Activated T-cell treated with anti-CD3 and anti-CD28 coated beads, Interleukin-2, amount 50 U/mL, for 24 hours (primary cell): ENCODE data around the gene FBXO11.
"Not testable (repeated sequence)": the region's sequence is repeated elsewhere in the genome, so short reads cannot be mapped to it uniquely, and the experiment has no call there.

Experiments
- DNase-seq: peaks from one replicate; pipeline ENCODE4 v3.0.0-alpha.2; 2020
- H3K27ac Mint-ChIP-seq: 2 replicates; pipeline ENCODE4 v1.8.0; 2020; ENCODE audit warnings: mild to moderate bottlenecking, mixed read lengths
- H3K27me3 Mint-ChIP-seq: 2 replicates; pipeline ENCODE4 v1.8.0; 2020; ENCODE audit warnings: mixed read lengths
- H3K36me3 Mint-ChIP-seq: 2 replicates; pipeline ENCODE4 v1.8.0; 2020; ENCODE audit warnings: low read depth, mixed read lengths
- H3K4me1 Mint-ChIP-seq: 2 replicates; pipeline ENCODE4 v1.8.0; 2020; ENCODE audit warnings: low read depth, mixed read lengths
- H3K4me3 Mint-ChIP-seq: 2 replicates; pipeline ENCODE4 v1.8.0; 2020; ENCODE audit warnings: mild to moderate bottlenecking, moderate library complexity, mixed read lengths
- H3K9me3 Mint-ChIP-seq: 2 replicates; pipeline ENCODE4 v1.8.0; 2020; ENCODE audit warnings: mixed read lengths

FBXO11 gene

GRCh38 chr2:47888581-47889280, 17.6 kb downstream of the FBXO11 start:
- peak overlapping the region; percentile 75 for H3K27ac Mint-ChIP-seq
- peaks cover 49% of the 10 kb centered on the region for H3K36me3 Mint-ChIP-seq
- no peak overlapping the region for H3K4me3 Mint-ChIP-seq
- H3K27me3 Mint-ChIP-seq: no peaks in the 10 kb centered on the region
- H3K9me3 Mint-ChIP-seq: no peaks in the 10 kb centered on the region
- no peak for DNase-seq
- H3K4me1 Mint-ChIP-seq: peaks cover 75% of the 10 kb centered on the region

- Mint-ChIP-seq H3K27me3 (no peaks in the 10 kb centered on the region), H3K4me1 (peaks cover 67% of the 10 kb centered on the region), H3K27ac (peak overlapping the region; percentile 33), H3K36me3 (peaks cover 42% of the 10 kb centered on the region), H3K4me3 (no peak overlapping the region), H3K9me3 (peaks cover under 1% of the 10 kb centered on the region)
- no peak for DNase-seq
These were observed 29.4 kb downstream of the FBXO11 start for GRCh38 chr2:47876912-47877311.

- H3K9me3 Mint-ChIP-seq: no peaks in the 10 kb centered on the region
- peaks cover 84% of the 10 kb centered on the region for H3K4me1 Mint-ChIP-seq
- no peaks in the 10 kb centered on the region for H3K27me3 Mint-ChIP-seq
- H3K27ac Mint-ChIP-seq: peak overlapping the region; percentile 12
- H3K36me3 Mint-ChIP-seq: peaks cover 64% of the 10 kb centered on the region
- H3K4me3 Mint-ChIP-seq: no peak overlapping the region
- no peak for DNase-seq
These were observed 33.4 kb downstream of the FBXO11 start for GRCh38 chr2:47872941-47873340.

GRCh38 chr2:47870641-47871540, 35.4 kb downstream of the FBXO11 start:
- Mint-ChIP-seq H3K36me3 (peaks cover 57% of the 10 kb centered on the region), H3K9me3 (no peaks in the 10 kb centered on the region), H3K27me3 (no peaks in the 10 kb centered on the region), H3K4me3 (no peak overlapping the region), H3K27ac (peak overlapping the region; percentile 77), H3K4me1 (peaks cover 85% of the 10 kb centered on the region)
- DNase-seq: no peak

- no peaks in the 10 kb centered on the region for H3K9me3 Mint-ChIP-seq
- peaks cover 62% of the 10 kb centered on the region for H3K36me3 Mint-ChIP-seq
- peak overlapping the region; percentile 77 for H3K27ac Mint-ChIP-seq
- no peak overlapping the region for H3K4me3 Mint-ChIP-seq
- H3K4me1 Mint-ChIP-seq: peaks cover 88% of the 10 kb centered on the region
- no peak for DNase-seq
- no peaks in the 10 kb centered on the region for H3K27me3 Mint-ChIP-seq
These were observed 36.3 kb downstream of the FBXO11 start for GRCh38 chr2:47869859-47870595.

DNA sequence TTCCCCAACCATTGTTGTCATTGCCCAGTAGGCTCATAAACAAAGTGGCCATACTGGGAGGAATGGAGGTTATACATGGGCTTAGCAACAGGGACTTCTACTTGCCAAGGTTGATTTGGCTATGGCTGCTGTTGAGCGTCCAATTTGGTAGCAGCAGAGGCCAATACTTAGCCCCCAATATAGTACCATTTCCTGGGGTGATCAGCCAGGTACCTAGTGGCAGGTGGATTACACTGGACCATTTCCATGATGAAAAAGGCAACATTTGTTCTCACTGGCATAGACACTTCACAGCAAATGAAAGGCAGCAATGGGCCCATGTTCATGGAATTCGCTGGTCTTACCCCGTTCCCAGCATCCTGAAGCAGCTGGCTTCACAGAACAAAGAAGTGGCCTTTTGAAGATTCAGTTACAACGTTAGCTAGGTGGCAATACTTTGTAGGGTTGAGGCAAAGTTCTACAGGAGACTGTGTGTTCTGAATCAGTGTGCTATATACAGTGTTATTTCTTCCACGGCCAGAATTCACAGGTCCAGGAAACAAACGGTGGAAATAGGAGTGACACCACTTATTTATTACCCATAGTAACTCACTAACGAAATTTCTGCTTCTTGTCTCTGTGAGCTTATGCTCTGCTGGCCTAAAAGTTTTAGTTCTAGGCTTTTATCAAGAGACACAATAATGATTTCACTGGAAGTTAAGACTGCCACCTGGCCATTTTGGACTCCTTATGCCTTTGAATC, 37.5 kb downstream of the FBXO11 start:
- no peak for DNase-seq
- H3K27me3 Mint-ChIP-seq: no peaks in the 10 kb centered on the region
- H3K9me3 Mint-ChIP-seq: no peaks in the 10 kb centered on the region
- H3K4me3 Mint-ChIP-seq: no peak overlapping the region
- H3K27ac Mint-ChIP-seq: peak overlapping the region; percentile 77
- H3K4me1 Mint-ChIP-seq: peaks cover 92% of the 10 kb centered on the region
- H3K36me3 Mint-ChIP-seq: peaks cover 61% of the 10 kb centered on the region

DNA sequence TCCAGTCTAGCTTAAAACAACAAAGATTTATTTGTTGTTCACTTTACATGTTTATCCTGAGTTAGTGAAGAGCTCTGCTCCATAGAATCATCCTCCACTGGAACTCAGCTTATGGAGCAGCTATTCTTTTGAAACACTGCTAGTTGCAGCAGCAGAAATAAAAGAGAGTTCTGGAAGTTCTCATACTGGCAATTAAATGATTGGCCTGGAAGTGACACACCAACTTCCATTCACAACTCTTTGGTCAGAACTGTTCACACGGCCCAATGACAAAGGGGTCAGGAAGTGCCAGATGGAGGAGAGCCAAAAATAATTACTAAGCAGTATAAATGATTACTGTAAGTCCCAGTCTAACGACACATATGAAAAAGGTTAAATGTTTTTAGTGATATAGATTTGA, 39.1 kb downstream of the FBXO11 start:
- Mint-ChIP-seq H3K27ac (peak overlapping the region; percentile 77), H3K9me3 (no peaks in the 10 kb centered on the region), H3K36me3 (peaks cover 51% of the 10 kb centered on the region), H3K4me1 (peaks cover 88% of the 10 kb centered on the region), H3K4me3 (no peak overlapping the region), H3K27me3 (no peaks in the 10 kb centered on the region)
- DNase-seq: no peak

- Mint-ChIP-seq H3K27ac (peak overlapping the region; percentile 71), H3K27me3 (no peaks in the 10 kb centered on the region), H3K36me3 (peaks cover 32% of the 10 kb centered on the region), H3K4me3 (no peak overlapping the region), H3K4me1 (peaks cover 76% of the 10 kb centered on the region), H3K9me3 (no peaks in the 10 kb centered on the region)
- DNase-seq: no peak
These were observed 41.7 kb downstream of the FBXO11 start for GRCh38 chr2:47864566-47864965.

DNA sequence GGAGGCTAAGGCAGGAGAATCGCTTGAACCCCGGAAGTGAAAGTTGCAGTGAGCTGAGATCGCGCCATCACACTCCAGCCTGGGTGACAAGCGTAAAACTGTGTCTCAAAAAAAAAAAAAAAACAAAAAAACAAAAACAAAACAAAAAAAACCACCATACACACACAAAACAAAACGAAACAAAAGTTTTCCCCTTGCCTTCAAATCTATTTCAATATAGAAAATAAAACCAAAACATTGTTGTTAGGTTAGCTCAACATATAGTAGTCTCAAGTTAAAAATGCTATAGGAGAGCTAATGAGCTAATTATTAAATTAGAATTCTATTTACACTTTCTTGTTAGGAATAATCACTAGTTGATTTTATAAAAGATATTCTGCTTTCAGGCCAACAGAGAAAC, 43.3 kb downstream of the FBXO11 start:
- Mint-ChIP-seq H3K4me3 (no peak overlapping the region), H3K36me3 (peaks cover 16% of the 10 kb centered on the region), H3K4me1 (peaks cover 65% of the 10 kb centered on the region), H3K27me3 (no peaks in the 10 kb centered on the region), H3K9me3 (no peaks in the 10 kb centered on the region), H3K27ac (peak overlapping the region; percentile 61)
- no peak for DNase-seq

DNA sequence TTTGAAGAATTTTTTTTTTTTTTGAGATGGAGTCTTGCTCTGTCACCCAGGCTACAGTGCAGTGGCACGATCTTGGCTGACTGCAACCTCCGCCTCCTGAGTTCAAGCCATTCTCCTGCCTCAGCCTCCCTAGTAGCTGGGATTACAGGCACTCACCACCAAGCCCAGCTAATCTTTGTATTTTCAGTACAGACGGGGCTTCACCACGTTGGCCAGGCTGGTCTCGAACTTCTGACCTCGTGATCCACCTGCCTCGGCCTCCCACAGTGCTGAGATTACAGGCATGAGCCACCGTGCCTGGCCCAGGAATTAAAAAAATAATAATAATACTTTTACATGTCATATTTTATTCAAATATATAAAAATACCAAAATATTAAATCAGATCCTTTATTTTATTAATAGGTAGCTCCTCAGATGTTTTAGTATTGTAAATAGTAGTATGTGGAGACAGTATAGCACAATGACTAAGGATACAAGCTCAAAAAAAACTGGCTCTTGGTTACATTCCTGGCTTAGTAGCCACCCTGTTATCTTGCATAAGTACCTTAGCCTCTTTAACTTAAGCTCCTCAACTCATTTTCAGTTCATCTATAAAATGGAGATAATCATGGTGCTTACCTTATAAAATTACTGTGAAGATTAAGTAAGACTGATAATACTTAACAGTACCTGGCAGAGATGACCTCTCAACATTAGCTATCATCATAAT, 53.1 kb downstream of the FBXO11 start:
- Mint-ChIP-seq H3K4me1 (peaks cover 66% of the 10 kb centered on the region), H3K36me3 (peaks cover 19% of the 10 kb centered on the region)
- H3K27me3 Mint-ChIP-seq, H3K9me3 Mint-ChIP-seq, DNase-seq, H3K27ac Mint-ChIP-seq, H3K4me3 Mint-ChIP-seq: not testable (repeated sequence)

- Mint-ChIP-seq H3K4me3 (no peak overlapping the region), H3K27me3 (no peaks in the 10 kb centered on the region), H3K4me1 (peaks cover 51% of the 10 kb centered on the region), H3K27ac (peak overlapping the region; percentile 44), H3K36me3 (peaks cover 12% of the 10 kb centered on the region), H3K9me3 (no peaks in the 10 kb centered on the region)
- no peak for DNase-seq
These were observed 56.1 kb downstream of the FBXO11 start for GRCh38 chr2:47850198-47850597.

- H3K9me3 Mint-ChIP-seq: no peaks in the 10 kb centered on the region
- peak overlapping the region; percentile 14 for H3K27ac Mint-ChIP-seq
- H3K4me3 Mint-ChIP-seq: no peak overlapping the region
- DNase-seq: no peak
- H3K27me3 Mint-ChIP-seq: no peaks in the 10 kb centered on the region
- peaks cover 12% of the 10 kb centered on the region for H3K36me3 Mint-ChIP-seq
- H3K4me1 Mint-ChIP-seq: peaks cover 56% of the 10 kb centered on the region
These were observed 56.9 kb downstream of the FBXO11 start for GRCh38 chr2:47849368-47849767.

DNA sequence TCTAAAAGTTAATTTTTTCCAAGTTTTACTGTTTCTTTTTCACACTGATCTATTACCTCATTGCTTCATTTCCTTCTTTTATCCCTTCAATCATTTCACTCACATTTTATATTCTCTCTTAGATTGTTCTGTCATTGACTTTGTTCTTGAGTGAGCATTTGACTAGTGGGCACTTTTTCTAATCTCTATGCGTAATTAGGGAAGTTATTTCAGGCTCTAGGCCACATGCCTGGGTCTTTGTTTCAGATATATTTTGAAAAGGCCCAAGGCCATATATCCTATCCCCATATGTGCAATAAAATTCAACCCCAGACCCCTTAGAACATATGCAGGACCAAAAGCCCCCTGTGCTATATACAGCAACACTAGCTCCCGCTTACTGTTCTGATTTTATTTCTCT, 62.1 kb downstream of the FBXO11 start:
- H3K27me3 Mint-ChIP-seq: no peaks in the 10 kb centered on the region
- H3K4me3 Mint-ChIP-seq: no peak overlapping the region
- no peak for DNase-seq
- H3K4me1 Mint-ChIP-seq: peaks cover 46% of the 10 kb centered on the region
- no peak overlapping the region for H3K27ac Mint-ChIP-seq
- peaks cover 19% of the 10 kb centered on the region for H3K36me3 Mint-ChIP-seq
- no peaks in the 10 kb centered on the region for H3K9me3 Mint-ChIP-seq
